ENCODE measurements around the gene KCTD20. TPM values are rescaled to one million over a fixed set of nuclear protein-coding genes. Genes with fewer than 3 reads are reported as not detected.

The KCTD20 gene
- total RNA-seq, 1 experiment from 2014 or later = 23.7 TPM

DNA sequence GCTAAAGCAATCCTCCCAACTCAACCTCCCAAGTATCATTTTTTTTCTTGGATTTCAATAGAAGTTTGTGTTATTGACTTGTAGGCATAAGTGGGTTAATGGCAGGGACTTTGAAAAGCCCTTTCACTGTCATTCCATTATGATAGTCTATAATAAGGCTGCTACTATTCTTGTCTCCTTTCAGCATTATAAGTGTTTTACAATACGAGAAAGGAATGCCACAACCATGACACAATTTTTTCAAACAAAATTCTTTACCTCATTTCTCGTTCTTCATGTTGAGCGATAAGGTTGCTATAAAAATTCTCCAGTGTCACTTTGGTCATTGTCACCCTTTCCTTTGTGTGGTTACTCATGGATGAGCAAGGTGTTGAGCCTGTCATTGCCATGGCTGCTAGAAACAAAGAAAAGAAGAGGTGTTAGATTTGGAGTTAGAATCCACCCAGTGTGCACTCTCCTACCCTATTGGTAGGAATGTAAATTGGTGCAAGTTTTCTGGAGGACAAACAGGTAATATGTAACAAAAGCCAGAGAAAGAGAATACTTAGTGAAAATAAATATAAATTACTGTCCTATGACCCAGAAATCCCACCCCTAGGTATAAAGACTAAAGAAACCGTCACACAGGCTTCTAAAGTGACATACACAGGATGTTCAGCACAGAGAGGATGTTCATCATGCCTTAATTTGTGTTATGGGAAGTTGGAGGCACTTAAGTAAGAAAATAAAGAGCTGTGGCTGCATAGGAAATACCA, 97.2 kb downstream of the KCTD20 start:
- H3K4me1 ChIP-seq (ENCODE audit: control insufficient read depth in 1 of 2, insufficient read depth in 2 of 2, low read length in 2 of 2) = no peaks in the 10 kb centered on the region
- ATAC-seq (no peak), DNase-seq (ENCODE audit: low read depth, low spot score) (no peak)

More for the DNA sequence above, 97.2 kb downstream of the KCTD20 start:
- H3K9ac ChIP-seq (ENCODE audit: low read length) = no peak overlapping the region
- peaks cover 5 to 11% of the 10 kb centered on the region in 2 experiments; a peak in 3 of 4 replicates for H3K36me3 ChIP-seq (ENCODE audit: control insufficient read depth in 1 of 2, insufficient read depth in 2 of 2, low read length in 2 of 2)
- intact Hi-C loops (cut with micrococcal nuclease) = no loop called here
- H3K79me2 ChIP-seq (ENCODE audit: insufficient read depth, low read length) = peaks cover 16% of the 10 kb centered on the region
- H3K27me3 ChIP-seq (ENCODE audit: insufficient read depth, low read length) = no peaks in the 10 kb centered on the region
- ChIA-PET RAD21 (ENCODE audit: low non-redundant PET in 1 of 2, low total read pairs in 2 of 2, uncharacterized antibody in 2 of 2, unreplicated experiment in 2 of 2) (no interaction called here), CTCF (no interaction called here), POLR2A (interaction anchor here (0.7 kb wide), 1 partner anchor 28 kb away, joined by 3 read pairs; no protein-coding TSS in a partner anchor)
- H4K20me1 ChIP-seq (ENCODE audit: insufficient read depth) = no peaks in the 10 kb centered on the region
- no peaks in the 10 kb centered on the region for H3K9me2 ChIP-seq (ENCODE audit: insufficient read depth)
- no peak overlapping the region for H3K27ac ChIP-seq (ENCODE audit: low read depth, low read length)
- no peak overlapping the region for H2AFZ ChIP-seq (ENCODE audit: low read depth, low read length, poor library complexity, severe bottlenecking)
- TF ChIP-seq SP1 (IDR thresholded peaks at IDR 0.05; ENCODE audit: low read depth) = no peak
- peak in 2 of 3 experiments; percentile 26 to 27; a peak in 4 of 6 replicates for TF ChIP-seq CTCF (IDR thresholded peaks at IDR 0.05 in 2 of 3, conservative IDR thresholded peaks at IDR 0.05 in 1 of 3; ENCODE audit: borderline replicate concordance in 1 of 3, insufficient read depth in 1 of 3, low read depth in 2 of 3, low read length in 2 of 3)
- TF ChIP-seq ZNF274 (IDR thresholded peaks at IDR 0.05; ENCODE audit: low read depth, low read length) = no peak
- no peak overlapping the region for H3K4me3 ChIP-seq (replicated peaks in 1 of 2; ENCODE audit: low read depth in 1 of 2, low read length in 2 of 2)
- H3K4me2 ChIP-seq (ENCODE audit: low read length) = no peak overlapping the region
- no TSS peak for BruUV-seq (replicated peaks)
- H3K9me3 ChIP-seq (ENCODE audit: control insufficient read depth in 1 of 2, insufficient read depth in 1 of 2, low read depth in 1 of 2, low read length in 2 of 2) = no peaks in the 10 kb centered on the region

Other genes starting within 250 kb of the KCTD20 start
- gene BRPF3, start 246.3 kb upstream of the KCTD20 start, total RNA-seq (2021; ENCODE audit: unreplicated experiment) = 20.3 TPM
- gene PNPLA1, start 172.9 kb upstream of the KCTD20 start, total RNA-seq (2021; ENCODE audit: unreplicated experiment) = 0.10 TPM
- gene BNIP5, start 106.1 kb upstream of the KCTD20 start, total RNA-seq (2021; ENCODE audit: unreplicated experiment) = not detected
- 1.0 TPM for gene ETV7, start 55.3 kb upstream of the KCTD20 start, total RNA-seq (2021; ENCODE audit: unreplicated experiment)
- 0.17 TPM for gene PXT1, start 146 bp upstream of the KCTD20 start, total RNA-seq (2021; ENCODE audit: unreplicated experiment)
- 20.1 TPM for gene STK38, start 104.5 kb downstream of the KCTD20 start, total RNA-seq (2021; ENCODE audit: unreplicated experiment)
- 362 TPM for gene SRSF3, start 151.4 kb downstream of the KCTD20 start, total RNA-seq (2021; ENCODE audit: unreplicated experiment)
- 179 TPM for gene CDKN1A, start 235.7 kb downstream of the KCTD20 start, total RNA-seq (2021; ENCODE audit: unreplicated experiment)

Measured in HCT116 (cell line).